HepG2 (cell line): ENCODE data around the gene SHANK3. TPM values are rescaled to one million over a fixed set of nuclear protein-coding genes. Genes with fewer than 3 reads are reported as not detected.

Experiments
- FUBP1 ChIP-seq: sonication (generic); formaldehyde crosslinking; IDR thresholded peaks from 2 replicates; pipeline ENCODE4 v1.5.1; 2020; ENCODE audit warnings: missing genetic modification reagents, mild to moderate bottlenecking, borderline replicate concordance
- HMG20A ChIP-seq: IDR thresholded peaks from 2 replicates; pipeline ENCODE4 v1.6.1; 2016; ENCODE audit warnings: borderline replicate concordance
- MYC ChIP-seq: sonication (generic); formaldehyde crosslinking; IDR thresholded peaks from 2 replicates; pipeline ENCODE4 v1.9.0; 2021; ENCODE audit warnings: missing genetic modification reagents, borderline replicate concordance
- PTBP1 ChIP-seq: fragments of 200-400 bp; formaldehyde crosslinking; IDR thresholded peaks from 2 replicates; pipeline ENCODE4 v1.6.1; 2018; ENCODE audit warnings: low read length, low read depth; ENCODE audit not compliant: poor library complexity, severe bottlenecking
- TARDBP ChIP-seq: sonication (generic); formaldehyde crosslinking; IDR thresholded peaks from 2 replicates; pipeline ENCODE4 v1.8.0; 2022; ENCODE audit warnings: mild to moderate bottlenecking, missing genetic modification reagents
- ZBTB46 ChIP-seq: sonication (generic); formaldehyde crosslinking; IDR thresholded peaks from 2 replicates; pipeline ENCODE4 v1.4.0; 2020; ENCODE audit warnings: mild to moderate bottlenecking, missing genetic modification reagents, borderline replicate concordance
- ZNF234 ChIP-seq: sonication (generic); formaldehyde crosslinking; conservative IDR thresholded peaks from 2 replicates; pipeline ENCODE4 v1.5.1; 2020; ENCODE audit warnings: mild to moderate bottlenecking, missing genetic modification reagents
- ZNF329 ChIP-seq: sonication (generic); formaldehyde crosslinking; IDR thresholded peaks from 2 replicates; pipeline ENCODE4 v1.9.0; 2021; ENCODE audit warnings: low read depth, mild to moderate bottlenecking, missing genetic modification reagents
- ZNF331 ChIP-seq: sonication (generic); formaldehyde crosslinking; IDR thresholded peaks from 2 replicates; pipeline ENCODE4 v1.4.0; 2020; ENCODE audit warnings: missing genetic modification reagents
- ZNF713 ChIP-seq: sonication (generic); formaldehyde crosslinking; IDR thresholded peaks from 2 replicates; pipeline ENCODE4 v1.4.0; 2020; ENCODE audit warnings: mild to moderate bottlenecking, missing genetic modification reagents
- polyA plus RNA-seq, 8 experiments: library from polyadenylated mRNA; depleted of rRNA in 3 of 8; stranded (reverse) in 7 of 8; unstranded in 1 of 8; fragments of >200 nt; fragmentation: Illumina TruSeq in 4 of 8; extraction: Trizol in 4 of 8; gene quantifications; 2 replicates each; pipeline versions ENCODE4 v1.2.1 to v1.2.3, GENCODE V29; 2011 to 2016; ENCODE audit warnings: low read depth in 4 of 8, missing spikeins in 1 of 8, mixed read lengths in 1 of 8; ENCODE audit not compliant: insufficient read depth in 1 of 8
- total RNA-seq, 5 experiments: library from RNA; depleted of rRNA; stranded (reverse); fragments of >200 nt; fragmentation: Illumina TruSeq; extraction: Trizol; gene quantifications; 2 replicates each; pipeline ENCODE4 v1.2.3, GENCODE V29; 2016; ENCODE audit warnings: low read depth in 1 of 5

Gene SHANK3
- total and polyA plus RNA-seq, 2 of the 13 experiments (the other 11 are each of a cell fraction or from before 2014, with no cell fraction given), result 2.9 to 4.6 TPM

GRCh38 chr22:50703726-50704509 is 31.3 kb downstream of the SHANK3 start (continued):
- TF ChIP-seq ZBTB46 (no peak), ZNF331 (CRISPR knock-in tag) (no peak), ZNF713 (no peak), ZNF234 (no peak), MYC (CRISPR knock-in tag) (no peak), TARDBP (no peak), PTBP1 (no peak), FUBP1 (CRISPR knock-in tag) (no peak), HMG20A (CRISPR knock-in tag) (no peak), ZNF329 (CRISPR knock-in tag) (no peak)
- TF ChIP-seq, all 625 proteins: peak for 0
